A549 (cell line): ENCODE measurements around the gene MBOAT2. TPM values are rescaled to one million over a fixed set of nuclear protein-coding genes. Genes with fewer than 3 reads are reported as not detected.

ENCODE experiments used
- ATAC-seq, 2 experiments: fragments of 200-7000 bp in 1 of 2; fragments of >200 bp in 1 of 2; cut with Nextera tagmentation in 1 of 2; cut with Tn5 transposase in 1 of 2; 3 replicates each; pipeline versions ENCODE4 v1.8.0 to v1.9.1; 2018 to 2020; ENCODE audit warnings: mild to moderate bottlenecking in 1 of 2, moderate library complexity in 1 of 2
- CTCF ChIA-PET: fragments of 300-600 bp; sonication (Branson Sonifier 250); formaldehyde crosslinking; extraction: SDS; loops from one replicate; lab custom pipeline; 2021; ENCODE audit warnings: antibody characterized with exemption, inconsistent platforms; lab: Yijun Ruan, JAX
- POLR2A ChIA-PET: fragments of 350-600 bp; formaldehyde crosslinking; extraction: SDS; loops from one replicate; lab custom pipeline; 2021; ENCODE audit warnings: antibody characterized with exemption, inconsistent platforms; lab: Yijun Ruan, JAX
- DNase-seq, 2 experiments: peaks; one replicate each; pipeline versions ENCODE4 v3.0.0 to v3.0.0-alpha.2; 2011 to 2016; ENCODE audit warnings: low read depth in 1 of 2, low spot score in 1 of 2
- FAIRE-seq: peaks from 2 replicates; lab custom pipeline; 2011; peaks lifted over from hg19 to GRCh38; lab: Jason Lieb, UNC
- H3K27ac ChIP-seq, 2 experiments: fragments of >200 bp; sonication (Bioruptor Twin); formaldehyde crosslinking; 3 replicates each; pipeline ENCODE4 v1.5.1; 2016 to 2017
- H3K4me1 ChIP-seq: fragments of >200 bp; sonication (Bioruptor Twin); formaldehyde crosslinking; 3 replicates; pipeline ENCODE4 v1.6.1; 2016
- H3K4me2 ChIP-seq: fragments of >200 bp; sonication (Bioruptor Twin); formaldehyde crosslinking; 3 replicates; pipeline ENCODE4 v1.6.1; 2016
- H3K4me3 ChIP-seq: fragments of >200 bp; sonication (Bioruptor Twin); formaldehyde crosslinking; 3 replicates; pipeline ENCODE4 v1.5.1; 2016
- H3K9me3 ChIP-seq: fragments of >200 bp; sonication (Bioruptor Twin); formaldehyde crosslinking; 3 replicates; pipeline ENCODE4 v1.6.1; 2016
- BCL3 ChIP-seq: fragments of >200 bp; sonication (Bioruptor Twin); formaldehyde crosslinking; IDR thresholded peaks from 3 replicates; pipeline ENCODE4 v1.6.1; 2016
- CHD4 ChIP-seq: fragments of 200-600 bp; sonication (generic); IDR thresholded peaks from 2 replicates; pipeline ENCODE4 v1.6.1; 2016; ENCODE audit warnings: antibody characterized with exemption, mild to moderate bottlenecking, borderline replicate concordance
- CTCF ChIP-seq: fragments of >200 bp; sonication (Bioruptor Twin); formaldehyde crosslinking; IDR thresholded peaks from 3 replicates; pipeline ENCODE4 v1.5.1; 2016
- EHF ChIP-seq: fragments of 250-450 bp; sonication (Bioruptor Pico); IDR thresholded peaks from 2 replicates; pipeline ENCODE4 v1.5.0; 2020; ENCODE audit warnings: mild to moderate bottlenecking
- ELK1 ChIP-seq: fragments of 150-350 bp; IDR thresholded peaks from 2 replicates; pipeline ENCODE4 v1.6.1; 2014; ENCODE audit warnings: low read depth, mild to moderate bottlenecking, low read length
- EP300 ChIP-seq, 2 experiments: fragments of >200 bp; sonication (Bioruptor Twin); formaldehyde crosslinking; IDR thresholded peaks; 2 replicates in 1 of 2; 3 replicates in 1 of 2; pipeline ENCODE4 v1.6.1; 2016 to 2017
- FOSB ChIP-seq: fragments of 250-450 bp; sonication (Bioruptor Pico); IDR thresholded peaks from 2 replicates; pipeline ENCODE4 v1.5.0; 2020; ENCODE audit warnings: mild to moderate bottlenecking, moderate library complexity
- GATA3 ChIP-seq: IDR thresholded peaks from 2 replicates; pipeline ENCODE4 v1.6.1; 2012; ENCODE audit warnings: borderline replicate concordance
- HES2 ChIP-seq: fragments of >200 bp; sonication (Bioruptor Twin); formaldehyde crosslinking; IDR thresholded peaks from 2 replicates; pipeline ENCODE4 v1.6.1; 2016
- HMGXB4 ChIP-seq: fragments of 250-450 bp; sonication (Bioruptor Pico); IDR thresholded peaks from 2 replicates; pipeline ENCODE4 v1.5.0; 2021; ENCODE audit warnings: mild to moderate bottlenecking, moderate library complexity, borderline replicate concordance
- JUN ChIP-seq, 2 experiments: fragments of >200 bp; sonication (Bioruptor Twin); formaldehyde crosslinking; IDR thresholded peaks; 2 replicates in 1 of 2; 3 replicates in 1 of 2; pipeline ENCODE4 v1.6.1; 2016 to 2017
- JUNB ChIP-seq: fragments of >200 bp; sonication (Bioruptor Twin); formaldehyde crosslinking; IDR thresholded peaks from 2 replicates; pipeline ENCODE4 v1.6.1; 2016
- KDM1A ChIP-seq: fragments of 200-600 bp; sonication (generic); IDR thresholded peaks from 2 replicates; pipeline ENCODE4 v1.6.1; 2016; ENCODE audit warnings: low read depth, mild to moderate bottlenecking
- MAFK ChIP-seq: fragments of 450-650 bp; IDR thresholded peaks from 2 replicates; pipeline ENCODE4 v1.6.1; 2014; ENCODE audit not compliant: partially characterized antibody
- MAX ChIP-seq: IDR thresholded peaks from 2 replicates; pipeline ENCODE4 v1.6.1; 2012
- MYC ChIP-seq: IDR thresholded peaks from 2 replicates; pipeline ENCODE4 v1.6.1; 2012; ENCODE audit warnings: mild to moderate bottlenecking, inconsistent platforms, low read length, improper control_type of control experiment, borderline replicate concordance
- NFE2L2 ChIP-seq: fragments of 150-350 bp; conservative IDR thresholded peaks from 2 replicates; pipeline ENCODE4 v1.6.1; 2014; ENCODE audit warnings: low read length
- NPAS2 ChIP-seq: fragments of 250-450 bp; sonication (Bioruptor Pico); IDR thresholded peaks from 2 replicates; pipeline ENCODE4 v1.8.0; 2022; ENCODE audit warnings: mild to moderate bottlenecking, moderate library complexity, borderline replicate concordance
- RAD21 ChIP-seq, 2 experiments: fragments of >200 bp in 1 of 2; sonication (Bioruptor Twin) in 1 of 2; formaldehyde crosslinking in 1 of 2; IDR thresholded peaks in 1 of 2; conservative IDR thresholded peaks in 1 of 2; 2 replicates in 1 of 2; 3 replicates in 1 of 2; pipeline ENCODE4 v1.6.1; 2012 to 2018; ENCODE audit warnings: inconsistent platforms in 1 of 2
- RCOR1 ChIP-seq: fragments of 150-350 bp; IDR thresholded peaks from 2 replicates; pipeline ENCODE4 v1.6.1; 2014; ENCODE audit warnings: antibody characterized with exemption, low read length, low read depth
- RFX5 ChIP-seq: fragments of 450-650 bp; IDR thresholded peaks from 2 replicates; pipeline ENCODE4 v1.7.1; 2014; ENCODE audit warnings: antibody characterized with exemption, mild to moderate bottlenecking, moderate library complexity
- SMC3 ChIP-seq: fragments of >200 bp; sonication (Bioruptor Twin); formaldehyde crosslinking; IDR thresholded peaks from 3 replicates; pipeline ENCODE4 v1.6.1; 2018; ENCODE audit warnings: inconsistent platforms
- SREBF2 ChIP-seq: fragments of 450-650 bp; IDR thresholded peaks from 2 replicates; pipeline ENCODE4 v1.6.1; 2014; ENCODE audit warnings: mild to moderate bottlenecking, moderate library complexity
- TP53 ChIP-seq: fragments of 250-450 bp; sonication (Bioruptor Pico); IDR thresholded peaks from 2 replicates; pipeline ENCODE4 v1.5.0; 2021; ENCODE audit warnings: mild to moderate bottlenecking, moderate library complexity
- WGBS: methylation state at CpG from one replicate; pipeline ENCODE4 v1.1.6; 2017; ENCODE audit errors: missing lambda C conversion rate; 5-methylcytosine and 5-hydroxymethylcytosine counted together
- polyA plus RNA-seq, 4 experiments: library from polyadenylated mRNA; depleted of rRNA in 3 of 4; stranded (reverse); fragments of >200 nt; fragmentation: RNase III in 1 of 4; extraction: RNeasy Plus Mini Kit Qiagen cat#74134 plus additional on column Dnase treatment in 1 of 4; gene quantifications; 2 replicates in 3 of 4; 3 replicates in 1 of 4; pipeline ENCODE4 v1.2.3, GENCODE V29; 2011 to 2017

Gene MBOAT2
- polyA plus RNA-seq, 2 of the 4 experiments (the other 2 are of a cell fraction): 33.1 to 33.3 TPM

GRCh38 chr2:8848328-8849100, 155.0 kb downstream of the MBOAT2 start:
- FAIRE-seq (no peak), ATAC-seq (no peak), DNase-seq (no peak)
- H3K4me2 ChIP-seq: no peak overlapping the region
- CTCF ChIA-PET: interaction anchor here (0.9 to 2.5 kb wide), 3 partner anchors 22 to 25 kb away, joined by 3 to 12 read pairs (median 3); no protein-coding TSS in a partner anchor
- no peak for TF ChIP-seq NPAS2 (CRISPR knock-in tag)
- H3K4me3 ChIP-seq: no peak overlapping the region
- 78% methylated on average over 7 of the region's 7 CpGs for WGBS
- no peaks in the 10 kb centered on the region for H3K4me1 ChIP-seq
- POLR2A ChIA-PET: no interaction called here
- H3K27ac ChIP-seq: no peak overlapping the region
- H3K9me3 ChIP-seq: no peaks in the 10 kb centered on the region

GRCh38 chr2:8847400-8847799, 156.1 kb downstream of the MBOAT2 start:
- CTCF ChIA-PET: interaction anchor here (1.9 to 2.5 kb wide), 2 partner anchors 26 to 34 kb away, joined by 4 to 12 read pairs; no protein-coding TSS in a partner anchor
- no peaks in the 10 kb centered on the region for H3K9me3 ChIP-seq
- H3K4me3 ChIP-seq: no peak overlapping the region
- TF ChIP-seq TP53 (CRISPR knock-in tag): no peak
- no peak overlapping the region for H3K4me2 ChIP-seq
- POLR2A ChIA-PET: no interaction called here
- no peaks in the 10 kb centered on the region for H3K4me1 ChIP-seq
- WGBS: 52% methylated on average over 6 of the region's 6 CpGs
- FAIRE-seq (no peak), DNase-seq (peak in 1 of 2 experiments; percentile 16), ATAC-seq (no peak)
- no peak overlapping the region for H3K27ac ChIP-seq

GRCh38 chr2:8841932-8842331, 161.6 kb downstream of the MBOAT2 start:
- H3K4me3 ChIP-seq: no peak overlapping the region
- ChIA-PET CTCF (no interaction called here), POLR2A (no interaction called here)
- WGBS: 88% methylated on average over 4 of the region's 4 CpGs
- H3K9me3 ChIP-seq: no peaks in the 10 kb centered on the region
- ATAC-seq (no peak), DNase-seq (no peak), FAIRE-seq (no peak)
- H3K4me2 ChIP-seq: no peak overlapping the region
- TF ChIP-seq EP300 (IDR thresholded peaks at IDR 0.05): no peak
- TF ChIP-seq FOSB (CRISPR knock-in tag): no peak
- TF ChIP-seq SREBF2: no peak
- no peak for TF ChIP-seq CTCF
- no peak for TF ChIP-seq SMC3
- no peak for TF ChIP-seq MAFK
- no peak for TF ChIP-seq BCL3
- TF ChIP-seq CHD4: no peak
- TF ChIP-seq NFE2L2: no peak
- no peak for TF ChIP-seq RAD21 (conservative IDR thresholded peaks at IDR 0.05 in 1 of 2, IDR thresholded peaks at IDR 0.05 in 1 of 2)
- TF ChIP-seq EHF: no peak
- no peak for TF ChIP-seq RFX5
- TF ChIP-seq RCOR1: no peak
- H3K4me1 ChIP-seq: no peaks in the 10 kb centered on the region
- no peak overlapping the region for H3K27ac ChIP-seq

GRCh38 chr2:8840475-8841091, 162.9 kb downstream of the MBOAT2 start:
- H3K4me1 ChIP-seq: peaks cover 11% of the 10 kb centered on the region; the same call in 2 of the 3 replicates
- H3K9me3 ChIP-seq: no peaks in the 10 kb centered on the region
- H3K4me3 ChIP-seq: no peak overlapping the region
- H3K4me2 ChIP-seq: no peak overlapping the region
- no peak for TF ChIP-seq JUN (IDR thresholded peaks at IDR 0.05)
- TF ChIP-seq RFX5: no peak
- TF ChIP-seq KDM1A: no peak
- no peak for TF ChIP-seq HES2
- TF ChIP-seq HMGXB4 (CRISPR knock-in tag): no peak
- TF ChIP-seq ELK1: no peak
- no peak for TF ChIP-seq MYC
- no peak for TF ChIP-seq JUNB
- TF ChIP-seq GATA3: no peak
- TF ChIP-seq MAX: no peak
- ChIA-PET CTCF (interaction anchor here (1.2 kb wide), 1 partner anchor 233 kb away, joined by 3 read pairs; no protein-coding TSS in a partner anchor), POLR2A (no interaction called here)
- ATAC-seq (no peak), DNase-seq (no peak), FAIRE-seq (no peak)
- WGBS: 45% methylated on average over 11 of the region's 12 CpGs
- H3K27ac ChIP-seq: no peak overlapping the region
